Esophagus squamous epithelium (tissue), 4 donors: ENCODE measurements around the gene ELL2.

Experiments
- POLR2A ChIP-seq, 4 donors: fragments of 450-650 bp; IDR thresholded peaks; one replicate each; pipeline ENCODE4 v1.6.1; 2017; ENCODE audit warnings: antibody characterized with exemption in 4 of 4, mild to moderate bottlenecking in 4 of 4, moderate library complexity in 3 of 4
- TF ChIP-seq, protein P1 (sequence below), 6 experiments: fragments of 450-650 bp in 4 of 6; fragments of 200-600 bp in 2 of 6; sonication (generic) in 2 of 6; IDR thresholded peaks; one replicate each; pipeline ENCODE4 v1.5.1; 2016 to 2019; ENCODE audit warnings: antibody characterized with exemption in 6 of 6, mild to moderate bottlenecking in 4 of 6, moderate library complexity in 4 of 6

- no peak for TF ChIP-seq POLR2A (IDR thresholded peaks at IDR 0.05)
- TF ChIP-seq, protein P1, sequence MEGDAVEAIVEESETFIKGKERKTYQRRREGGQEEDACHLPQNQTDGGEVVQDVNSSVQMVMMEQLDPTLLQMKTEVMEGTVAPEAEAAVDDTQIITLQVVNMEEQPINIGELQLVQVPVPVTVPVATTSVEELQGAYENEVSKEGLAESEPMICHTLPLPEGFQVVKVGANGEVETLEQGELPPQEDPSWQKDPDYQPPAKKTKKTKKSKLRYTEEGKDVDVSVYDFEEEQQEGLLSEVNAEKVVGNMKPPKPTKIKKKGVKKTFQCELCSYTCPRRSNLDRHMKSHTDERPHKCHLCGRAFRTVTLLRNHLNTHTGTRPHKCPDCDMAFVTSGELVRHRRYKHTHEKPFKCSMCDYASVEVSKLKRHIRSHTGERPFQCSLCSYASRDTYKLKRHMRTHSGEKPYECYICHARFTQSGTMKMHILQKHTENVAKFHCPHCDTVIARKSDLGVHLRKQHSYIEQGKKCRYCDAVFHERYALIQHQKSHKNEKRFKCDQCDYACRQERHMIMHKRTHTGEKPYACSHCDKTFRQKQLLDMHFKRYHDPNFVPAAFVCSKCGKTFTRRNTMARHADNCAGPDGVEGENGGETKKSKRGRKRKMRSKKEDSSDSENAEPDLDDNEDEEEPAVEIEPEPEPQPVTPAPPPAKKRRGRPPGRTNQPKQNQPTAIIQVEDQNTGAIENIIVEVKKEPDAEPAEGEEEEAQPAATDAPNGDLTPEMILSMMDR (IDR thresholded peaks at IDR 0.05), result no peak
Measured at GRCh38 chr5:95884017-95884325, 77.7 kb downstream of the ELL2 start.
